GM18867 (cell line): ENCODE results near the gene FAM174C.

ENCODE experiments used
- ATAC-seq: cut with Tn5 transposase; IDR thresholded peaks from one replicate; pipeline ENCODE4 v1.9.1; 2021; ENCODE audit warnings: mild to moderate bottlenecking, moderate library complexity; ENCODE audit not compliant: unreplicated experiment

The FAM174C gene

DNA sequence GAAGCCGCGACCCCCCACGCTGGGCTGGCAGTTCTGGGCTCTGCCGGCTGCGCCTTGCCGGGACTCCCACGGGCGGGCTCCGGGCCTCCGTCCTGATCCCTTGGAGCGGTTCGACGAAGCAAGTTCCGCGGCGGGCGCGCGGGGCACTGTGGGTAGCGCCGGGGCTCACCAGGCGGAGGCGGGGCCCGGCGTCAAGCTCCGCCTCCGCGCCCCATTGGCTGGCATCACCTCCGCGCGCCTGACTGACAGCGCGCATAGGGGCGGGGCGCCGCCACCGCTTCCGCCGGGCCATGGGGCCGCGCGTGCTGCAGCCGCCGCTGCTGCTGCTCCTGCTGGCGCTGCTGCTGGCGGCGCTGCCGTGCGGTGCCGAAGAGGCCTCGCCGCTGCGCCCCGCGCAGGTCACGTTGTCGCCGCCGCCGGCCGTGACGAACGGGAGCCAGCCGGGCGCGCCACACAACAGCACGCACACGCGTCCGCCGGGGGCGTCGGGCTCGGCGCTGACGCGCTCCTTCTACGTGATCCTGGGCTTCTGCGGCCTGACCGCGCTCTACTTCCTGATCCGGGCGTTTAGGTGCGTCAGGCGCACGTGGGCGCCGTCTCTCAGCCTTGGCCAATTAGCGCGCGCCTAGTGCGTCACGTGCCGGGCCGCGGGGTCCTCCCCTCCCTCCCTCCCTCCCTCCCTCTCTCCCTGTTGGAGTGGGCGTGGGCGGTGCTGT is at the start of gene FAM174C:
FAM174C (plus strand) TSS at position 271 of the 716 bp plus-strand sequence; CDS start at position 291, 20 bp downstream.
- ATAC-seq = peak; percentile 67

DNA sequence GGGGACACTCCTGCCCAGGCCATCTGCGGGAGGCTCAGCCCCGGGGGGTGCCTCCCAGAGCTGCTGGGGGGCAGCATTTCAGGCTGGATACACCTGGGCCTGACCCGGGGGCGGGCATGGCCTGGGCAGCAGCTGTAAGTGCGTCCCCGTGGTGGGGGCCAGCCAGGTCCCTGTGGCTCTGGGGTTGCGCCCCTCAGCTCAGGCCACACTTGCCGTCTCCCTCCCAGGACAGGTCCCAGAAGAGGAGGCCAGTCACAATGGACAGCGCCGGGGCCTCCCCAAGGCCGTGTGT is 49.2 kb upstream of the FAM174C start:
- no peak for ATAC-seq

DNA sequence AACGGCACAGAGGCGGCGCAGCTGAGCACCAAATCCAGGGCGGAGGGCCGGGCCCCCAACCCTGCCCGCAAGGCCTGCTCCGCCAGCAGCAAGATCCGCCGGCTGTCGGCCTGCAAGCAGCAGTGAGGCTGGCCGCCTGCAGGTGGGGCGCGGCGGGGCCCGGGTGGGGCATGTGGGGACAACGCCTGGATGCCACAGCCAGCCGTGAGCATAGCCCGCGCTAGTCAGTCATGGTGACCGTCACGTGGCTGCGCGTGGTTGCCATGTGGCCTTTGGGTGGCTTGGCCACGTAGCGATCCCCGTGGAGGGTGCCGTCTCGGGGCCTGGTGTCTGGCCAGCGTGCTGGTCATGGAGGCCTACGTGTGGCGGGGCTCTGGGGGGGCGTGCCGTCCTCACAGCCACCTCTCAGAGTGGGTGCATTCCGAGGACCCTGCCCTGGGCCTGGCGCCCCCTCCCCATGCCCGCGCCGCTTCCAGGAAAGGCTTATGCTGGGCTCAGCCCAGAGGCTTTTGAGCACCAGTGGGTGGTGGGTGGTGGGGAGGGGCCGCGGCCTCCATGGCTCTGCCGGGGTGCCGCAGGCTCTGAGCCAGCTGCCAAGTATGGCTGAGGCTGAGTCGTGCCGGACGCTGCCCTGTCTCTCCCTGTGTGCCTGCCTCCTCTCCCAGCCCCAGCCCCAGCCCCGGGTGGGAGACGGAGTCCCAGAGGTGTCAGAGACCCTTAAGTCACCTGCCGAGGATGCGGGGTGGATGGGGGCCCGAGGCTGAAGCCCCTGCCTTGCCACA is 48.6 kb upstream of the FAM174C start:
- no peak for ATAC-seq

DNA sequence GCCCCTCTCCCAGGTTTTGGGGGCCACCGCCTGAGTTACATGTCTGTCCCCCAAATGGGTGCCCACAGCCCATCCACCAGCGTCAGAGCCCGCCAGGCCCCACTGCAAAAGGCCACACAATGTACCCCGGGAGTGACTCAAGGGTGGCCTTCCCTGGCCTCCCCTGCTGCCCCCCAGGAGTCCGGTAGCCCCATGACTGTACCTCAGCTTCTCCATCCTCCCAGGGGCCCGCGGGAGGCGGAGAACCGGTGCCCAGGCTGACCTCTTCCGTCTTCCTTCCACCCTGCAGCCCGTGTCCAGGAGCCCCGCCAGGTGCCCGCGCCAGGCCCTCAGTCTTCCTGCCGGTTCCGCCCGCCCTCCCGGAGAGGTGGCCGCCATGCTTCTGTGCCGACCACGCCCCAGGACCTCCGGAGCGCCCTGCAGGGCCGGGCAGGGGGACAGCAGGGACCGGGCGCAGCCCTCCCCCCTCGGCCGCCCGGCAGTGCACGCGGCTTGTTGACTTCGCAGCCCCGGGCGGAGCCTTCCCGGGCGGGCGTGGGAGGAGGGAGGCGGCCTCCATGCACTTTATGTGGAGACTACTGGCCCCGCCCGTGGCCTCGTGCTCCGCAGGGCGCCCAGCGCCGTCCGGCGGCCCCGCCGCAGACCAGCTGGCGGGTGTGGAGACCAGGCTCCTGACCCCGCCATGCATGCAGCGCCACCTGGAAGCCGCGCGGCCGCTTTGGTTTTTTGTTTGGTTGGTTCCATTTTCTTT is 47.9 kb upstream of the FAM174C start:
- ATAC-seq = no peak

DNA sequence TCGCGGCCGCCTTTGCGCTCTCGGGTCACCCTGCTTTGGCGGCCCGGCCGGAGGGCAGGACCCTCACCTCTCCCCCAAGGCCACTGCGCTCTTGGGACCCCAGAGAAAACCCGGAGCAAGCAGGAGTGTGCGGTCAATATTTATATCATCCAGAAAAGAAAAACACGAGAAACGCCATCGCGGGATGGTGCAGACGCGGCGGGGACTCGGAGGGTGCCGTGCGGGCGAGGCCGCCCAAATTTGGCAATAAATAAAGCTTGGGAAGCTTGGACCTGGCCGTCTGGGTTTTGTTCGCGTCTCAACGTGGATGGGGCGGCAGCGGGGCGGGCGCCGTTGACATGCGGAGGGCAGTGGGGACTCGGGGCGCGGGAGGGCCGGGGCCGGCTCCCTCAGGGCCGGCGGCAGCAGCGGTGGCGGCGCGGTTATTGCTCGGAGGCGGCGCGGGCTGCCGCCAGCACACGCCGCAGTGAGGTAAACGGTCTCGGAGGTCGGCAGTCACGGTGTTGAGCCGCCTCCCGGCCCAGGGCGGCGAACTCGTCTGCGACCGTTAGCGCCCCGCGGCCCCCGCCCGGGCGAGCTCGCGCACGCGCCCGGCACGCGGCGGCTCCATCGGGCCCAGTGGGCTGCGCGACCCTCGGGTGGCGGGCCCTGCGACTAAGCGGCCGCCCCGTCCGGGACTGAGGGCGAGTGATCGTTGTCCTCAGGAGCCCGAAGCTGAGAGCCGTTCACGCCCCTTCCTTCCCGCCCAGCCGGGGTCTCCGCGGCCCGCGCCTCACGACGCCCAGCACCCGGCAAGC is 47.0 kb upstream of the FAM174C start:
- ATAC-seq = no peak

DNA sequence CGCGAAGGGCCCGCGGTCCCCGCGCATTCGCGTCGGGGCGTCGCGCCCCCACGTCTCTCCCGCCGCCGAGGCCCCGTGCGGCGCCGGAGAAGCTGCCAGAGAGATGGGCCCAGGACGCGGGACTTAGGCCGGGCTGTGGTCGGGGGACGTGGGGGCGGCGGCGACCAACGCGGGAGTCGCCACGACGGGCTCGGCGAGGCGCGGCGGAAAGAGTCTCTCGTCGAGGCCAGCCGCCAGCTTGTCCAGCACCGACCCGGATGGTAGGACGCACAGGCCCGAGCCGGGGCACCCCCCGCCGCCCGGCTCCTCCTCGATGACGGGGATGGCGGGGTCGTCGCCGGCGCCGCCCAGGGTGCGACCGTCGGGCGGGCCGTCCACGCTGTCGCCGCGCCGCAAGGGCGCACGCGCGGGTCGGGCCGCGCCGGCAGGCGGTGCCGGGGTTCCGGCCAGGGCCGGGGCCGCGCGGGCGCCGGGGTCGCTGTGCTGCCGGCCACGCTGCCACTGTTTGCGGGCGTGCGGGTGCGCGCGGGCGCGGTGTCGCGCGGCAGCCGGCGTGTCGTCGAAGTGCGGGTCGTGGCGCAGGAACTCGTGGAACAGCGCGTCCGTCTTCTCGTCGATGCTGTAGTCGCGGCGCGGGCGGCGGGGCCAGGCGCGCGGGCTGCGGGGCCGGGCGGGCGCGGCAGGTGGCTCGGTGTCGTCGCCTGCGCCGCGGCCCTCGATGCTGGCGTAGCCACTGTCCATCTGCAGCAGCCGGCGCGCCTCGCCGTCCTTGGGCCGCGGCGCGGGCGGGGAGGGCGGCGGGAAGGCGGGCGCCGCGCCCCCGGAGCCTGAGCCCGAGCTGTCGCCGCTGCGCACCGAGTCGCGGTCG is 46.0 kb upstream of the FAM174C start:
- no peak for ATAC-seq

DNA sequence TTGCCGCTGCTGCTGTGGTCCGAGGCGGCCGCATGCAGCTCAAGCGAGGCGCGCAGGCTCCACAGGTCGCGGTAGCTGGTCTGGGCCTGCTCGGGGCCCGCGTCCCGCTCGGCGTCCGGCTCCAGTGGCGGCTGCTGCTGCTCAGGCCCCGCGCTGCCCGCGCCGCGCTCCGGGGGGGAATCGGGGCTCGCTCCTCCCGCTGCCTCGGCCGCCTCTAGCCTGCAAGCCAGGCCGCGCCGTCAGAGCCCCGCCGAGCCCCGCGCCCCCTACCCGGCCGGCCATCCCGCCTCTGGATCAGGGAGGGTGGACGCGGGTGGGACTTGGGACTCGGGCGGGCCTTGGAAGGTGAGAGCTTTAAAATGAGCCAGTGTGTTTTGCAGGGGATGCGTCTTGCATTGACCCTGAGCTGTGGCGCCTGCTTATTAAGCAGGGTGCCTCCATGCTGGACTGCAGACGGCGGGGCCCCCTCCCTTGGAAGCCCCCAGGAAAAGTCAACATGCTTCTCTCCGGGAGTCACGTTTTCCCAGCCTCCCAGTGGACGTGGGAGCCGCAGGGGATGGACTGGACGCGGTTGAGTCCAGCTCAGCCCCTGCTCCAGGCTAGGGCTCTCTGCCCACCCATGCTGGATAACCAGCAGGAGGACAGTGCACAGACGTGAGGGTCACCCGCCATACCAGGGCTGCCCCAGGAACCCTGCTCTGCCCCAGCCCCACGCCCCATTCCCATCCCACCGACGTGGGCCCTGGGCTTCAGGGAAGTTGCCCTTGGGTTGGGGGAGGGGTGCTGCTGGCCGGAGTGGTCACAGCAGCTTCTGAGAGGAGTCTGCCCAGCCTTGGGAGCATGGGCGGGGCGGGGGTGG is 45.2 kb upstream of the FAM174C start:
- no peak for ATAC-seq

DNA sequence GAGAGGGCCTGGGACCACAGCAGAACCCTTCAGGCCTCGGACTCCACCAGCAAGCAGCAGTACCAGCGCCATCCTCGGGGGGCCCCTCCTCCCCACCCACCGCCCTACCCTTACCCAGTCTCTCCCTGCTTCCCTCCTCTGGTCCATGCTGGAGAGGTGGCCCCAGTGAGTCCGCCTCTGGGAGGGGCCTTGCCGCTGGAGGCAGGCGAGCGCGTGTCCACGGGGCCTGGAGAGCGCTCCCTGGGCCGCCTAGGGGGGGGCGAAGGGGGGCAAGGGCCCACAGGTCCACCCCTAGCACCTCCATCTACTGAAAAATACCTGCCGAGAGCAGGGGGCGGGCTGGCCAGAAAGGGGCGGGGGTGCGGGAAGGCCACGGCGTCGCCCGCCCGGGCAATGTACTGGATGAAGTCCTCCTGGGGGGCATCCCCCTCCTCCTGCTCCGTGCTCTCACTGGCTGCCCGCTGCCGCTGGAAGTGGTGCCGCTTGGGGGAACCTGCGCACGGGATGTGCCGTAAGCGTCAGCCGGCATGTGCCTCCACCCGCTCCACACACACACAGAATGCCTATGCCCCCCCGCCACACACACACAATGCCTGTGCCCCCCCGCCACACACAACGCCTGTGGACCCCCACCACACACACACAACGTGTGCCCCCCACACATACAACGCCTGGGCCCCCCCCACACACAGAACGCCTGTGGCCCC is 44.4 kb upstream of the FAM174C start:
- no peak for ATAC-seq

DNA sequence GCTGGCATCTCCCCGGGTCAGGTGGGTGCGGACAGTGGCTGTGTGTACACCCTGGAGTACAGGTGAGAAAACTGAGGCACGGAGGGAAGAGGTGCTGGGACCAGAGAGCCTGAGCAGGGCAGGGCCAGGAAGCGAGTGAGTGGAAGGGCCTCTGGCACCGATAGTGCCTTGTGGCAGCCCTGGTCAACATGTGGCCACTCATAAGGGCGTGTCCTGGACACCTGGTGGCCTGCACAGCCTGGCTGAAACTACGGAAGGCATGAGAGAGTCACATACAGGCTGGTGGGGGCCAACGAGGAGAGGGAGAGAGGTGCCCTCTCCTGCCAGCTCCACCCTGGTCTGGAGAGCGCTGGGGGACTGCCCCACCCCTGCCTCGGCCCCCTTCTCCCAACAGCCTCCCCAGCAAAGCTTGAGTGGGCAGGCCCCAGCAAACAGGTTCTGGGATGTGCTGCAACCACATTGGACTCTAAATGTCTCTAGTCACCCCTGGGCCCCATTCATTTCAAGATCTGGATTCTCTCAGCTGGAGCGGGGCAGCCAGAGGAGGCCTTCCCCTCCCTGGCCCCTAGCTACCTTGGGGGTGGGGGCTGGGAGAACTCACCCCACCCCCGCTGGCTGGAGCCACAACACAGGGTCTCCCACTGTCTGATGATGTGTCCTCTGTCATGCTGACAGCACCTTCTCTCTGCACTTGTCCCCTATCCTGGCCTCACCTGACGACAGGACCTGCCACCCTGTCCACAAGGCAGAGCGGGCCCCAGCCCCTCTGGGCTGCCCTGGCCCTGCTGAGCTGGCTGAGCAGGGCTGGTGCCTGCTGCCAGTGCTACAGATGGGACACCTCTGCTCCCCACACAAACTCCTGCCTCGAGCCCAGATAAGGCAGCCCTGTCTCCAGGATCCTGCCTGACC is 43.3 kb upstream of the FAM174C start:
- ATAC-seq = no peak

DNA sequence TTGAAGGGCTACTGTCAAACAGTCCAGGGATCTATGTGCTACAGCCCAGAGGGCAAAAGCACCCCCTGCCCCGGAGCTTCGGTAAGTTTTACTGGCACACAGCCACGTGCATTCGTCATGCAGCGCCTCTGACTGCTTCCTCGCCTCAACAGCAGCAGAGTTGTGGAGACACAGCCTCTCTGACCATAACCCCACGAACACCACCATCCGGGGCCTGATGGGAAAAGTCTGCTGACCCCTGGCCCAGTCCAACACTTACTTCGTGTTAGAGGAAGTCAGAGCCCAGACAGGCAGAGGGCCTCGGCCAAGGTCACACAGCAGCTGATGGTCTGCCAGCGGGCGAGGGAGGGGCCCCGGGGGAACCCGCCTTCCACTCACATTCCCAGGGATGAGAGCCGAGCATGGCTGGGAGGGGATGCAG is 42.7 kb upstream of the FAM174C start:
- no peak for ATAC-seq

DNA sequence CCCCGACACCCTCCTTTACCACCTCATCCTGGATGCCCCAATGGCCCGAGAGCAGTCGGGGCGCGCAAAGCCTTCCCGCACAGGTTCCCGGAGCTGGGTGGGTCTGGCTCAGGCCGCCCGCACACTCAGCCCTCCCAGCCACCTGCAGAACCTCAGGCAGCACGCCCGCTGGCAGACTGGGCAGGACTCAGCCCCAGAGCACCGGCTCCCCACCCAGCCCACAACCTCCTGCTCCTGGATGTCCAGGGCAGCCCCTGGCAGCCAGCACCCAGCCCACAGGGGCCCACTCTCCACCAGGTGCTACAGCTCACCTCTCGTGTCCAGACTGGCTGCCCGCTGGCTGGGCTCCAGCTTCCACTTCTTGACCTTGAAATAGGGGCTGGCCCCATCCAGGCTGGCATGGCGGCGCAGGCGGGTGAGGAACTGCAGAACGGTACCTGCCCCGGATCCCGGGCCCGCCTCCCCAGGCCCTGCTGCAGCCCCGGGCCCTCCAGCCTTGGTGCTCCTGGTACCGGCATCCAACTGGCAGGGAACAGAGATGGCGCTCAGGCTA is 42.1 kb upstream of the FAM174C start:
- ATAC-seq = no peak

DNA sequence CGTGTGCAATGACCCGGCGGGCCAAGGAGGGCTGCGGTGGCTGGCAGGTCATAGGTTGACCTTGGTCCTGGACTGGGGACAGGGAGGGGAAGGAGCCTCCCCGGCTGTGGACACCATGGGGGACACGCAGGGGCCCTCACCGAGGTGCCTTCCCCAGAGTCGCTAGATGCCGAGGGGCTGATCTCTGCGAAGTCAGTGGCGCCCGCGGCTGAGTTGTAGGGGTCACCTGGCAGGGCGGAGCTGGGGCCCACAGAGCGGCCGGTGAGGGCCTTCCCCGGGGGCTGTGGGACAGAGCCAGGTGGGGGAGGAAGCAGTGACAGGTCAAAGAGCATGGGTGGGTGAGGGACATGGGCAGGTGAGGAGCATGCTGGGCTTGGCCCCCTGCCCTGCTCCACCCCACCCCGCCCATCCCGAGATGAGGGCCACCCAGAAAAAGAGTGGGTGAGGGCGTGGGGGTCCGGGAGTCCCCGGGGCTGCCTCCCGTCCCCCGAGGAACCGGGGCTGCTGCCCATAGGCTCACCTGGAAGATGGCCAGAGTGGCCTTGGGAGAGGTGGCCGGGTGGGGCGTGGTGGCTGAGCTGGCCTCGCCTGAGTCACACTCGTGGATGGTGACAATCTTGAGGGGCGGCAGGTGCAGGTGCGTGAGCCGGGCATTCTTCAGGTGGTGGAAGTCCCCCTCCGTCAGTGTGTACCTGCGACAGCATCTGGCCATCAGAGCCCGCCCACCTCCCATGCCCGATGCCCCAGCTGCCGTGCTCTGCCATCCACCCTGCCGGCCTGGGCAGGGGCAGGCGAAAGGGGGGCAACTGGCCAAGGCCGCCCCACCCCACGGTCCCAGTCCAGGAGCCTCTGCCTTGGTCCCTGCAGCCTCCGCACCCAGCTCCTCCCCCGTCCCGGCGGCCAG is 41.0 kb upstream of the FAM174C start:
- no peak for ATAC-seq

DNA sequence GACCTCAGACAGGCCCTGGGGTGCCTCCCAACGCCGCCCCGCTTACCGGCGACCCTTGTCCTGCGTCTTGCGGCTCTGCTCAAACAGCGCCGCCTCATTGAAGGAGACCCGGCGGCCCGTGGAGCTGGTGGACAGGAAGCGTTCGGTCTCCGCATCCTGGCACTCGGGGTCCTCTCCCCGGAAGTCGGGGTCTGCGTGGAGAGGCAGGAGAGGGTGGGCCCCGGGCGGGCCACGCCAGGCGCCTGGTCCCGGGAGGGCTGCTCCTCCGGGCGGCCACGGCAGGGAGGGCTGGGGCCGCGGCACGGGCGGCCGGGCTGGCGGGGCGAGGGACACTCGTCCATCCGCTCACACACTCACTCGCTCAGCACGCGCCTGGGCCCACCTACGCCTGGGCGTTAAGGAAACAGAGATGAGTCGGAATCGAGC is 40.4 kb upstream of the FAM174C start:
- no peak for ATAC-seq

DNA sequence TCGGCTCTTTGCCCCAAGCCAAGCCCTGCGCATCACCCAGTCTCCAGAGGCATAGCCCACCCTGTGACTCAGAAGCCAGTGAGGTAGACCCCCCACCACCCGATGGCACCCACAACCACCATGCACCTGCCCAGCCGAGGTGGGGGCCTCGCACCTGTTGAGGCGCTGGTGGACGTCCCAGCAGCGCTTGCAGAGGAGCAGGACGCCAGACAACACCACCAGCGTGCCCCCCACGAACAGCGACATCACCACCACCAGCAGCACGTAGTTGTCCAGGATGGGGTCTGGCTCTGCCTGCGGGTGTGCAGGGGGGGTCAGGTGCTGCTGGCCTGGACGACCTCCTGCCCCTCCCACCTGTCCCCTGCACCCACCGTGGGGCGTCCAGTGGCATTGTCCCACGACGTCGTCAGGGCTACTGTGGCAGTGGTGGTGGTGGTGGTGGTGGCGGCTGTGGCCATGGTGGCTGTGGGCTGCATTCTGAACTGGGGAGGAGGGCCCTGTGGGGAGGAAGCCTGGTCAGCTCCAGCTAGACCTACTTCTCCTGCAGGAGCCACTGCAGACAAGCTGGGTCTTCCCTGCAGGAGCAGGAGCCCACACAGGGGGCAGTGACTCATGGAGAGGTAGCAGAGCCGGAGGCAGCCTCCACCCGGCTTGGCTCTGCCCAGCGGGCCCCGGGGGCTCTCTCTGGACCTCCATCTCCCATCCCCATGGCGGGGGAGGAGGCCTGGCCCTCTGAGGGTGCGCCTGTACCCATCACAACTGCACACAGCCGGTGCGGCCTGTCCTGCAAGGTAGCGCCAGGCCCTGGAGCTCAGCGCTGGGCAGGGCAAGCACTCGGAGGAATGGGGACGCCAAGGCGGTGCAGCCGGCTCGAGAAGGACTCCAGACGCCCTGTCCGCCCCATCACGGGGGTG is 39.4 kb upstream of the FAM174C start:
- ATAC-seq = no peak

DNA sequence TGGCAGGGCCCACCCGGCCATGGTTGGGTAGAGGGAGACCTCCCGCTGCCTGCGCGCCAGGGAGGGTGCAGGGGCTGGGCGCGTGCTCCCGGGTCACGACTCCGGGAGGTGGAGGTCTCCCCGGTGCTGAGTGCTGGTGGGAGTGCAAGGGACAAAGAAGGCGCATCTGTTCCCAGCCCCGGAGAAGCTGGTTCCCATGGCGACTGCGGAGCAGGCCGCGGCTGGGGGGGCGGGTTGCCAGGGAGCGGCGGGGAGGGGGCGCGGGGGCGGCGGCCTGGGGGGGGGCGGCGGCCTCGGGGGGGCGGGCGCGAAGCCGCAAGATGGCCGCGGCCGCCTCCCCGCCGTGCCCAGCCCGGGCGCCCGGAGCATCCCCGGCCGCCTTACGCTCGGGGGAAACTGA is 38.8 kb upstream of the FAM174C start:
- no peak for ATAC-seq
